Lower lobe of right lung (tissue), 2 donors: ENCODE data around the gene SESN3. TPM values are rescaled to one million over a fixed set of nuclear protein-coding genes. Genes with fewer than 3 reads are reported as not detected.
"Not testable (repeated sequence)": the region's sequence is repeated elsewhere in the genome, so short reads cannot be mapped to it uniquely, and the experiment has no call there.

ENCODE experiments used
- ATAC-seq, 2 donors: fragments of 200-7000 bp; cut with Tn5 transposase; one replicate each; pipeline ENCODE4 v1.9.1; 2020 to 2022; ENCODE audit warnings: mild to moderate bottlenecking in 2 of 2, moderate library complexity in 2 of 2
- DNase-seq: peaks from one replicate; pipeline ENCODE4 v3.0.0-alpha.2; 2020
- H3K27ac ChIP-seq: fragments of 200-600 bp; one replicate; pipeline ENCODE4 v1.8.0; 2022
- H3K27me3 ChIP-seq: fragments of 200-600 bp; one replicate; pipeline ENCODE4 v1.8.0; 2022; ENCODE audit warnings: low read depth
- H3K36me3 ChIP-seq: fragments of 200-600 bp; one replicate; pipeline ENCODE4 v1.8.0; 2022; ENCODE audit warnings: mild to moderate bottlenecking
- H3K4me1 ChIP-seq: fragments of 200-600 bp; one replicate; pipeline ENCODE4 v1.8.0; 2022
- H3K4me3 ChIP-seq: fragments of 200-600 bp; one replicate; pipeline ENCODE4 v1.8.0; 2022; ENCODE audit warnings: mild to moderate bottlenecking
- H3K9me3 ChIP-seq: fragments of 200-600 bp; one replicate; pipeline ENCODE4 v1.8.0; 2022
- intact Hi-C: fragments of 100-400 bp; cut with DNase I; formaldehyde crosslinking; loops from one replicate; pipeline ENCODE4 v1.11.0; 2022
- total RNA-seq: library from RNA; stranded (reverse); fragmentation: NEBNext Ultra II Directional; extraction: Animal tissue kit (Norgen Biotek cat#: 25700); gene quantifications from one replicate; pipeline ENCODE4 v1.2.1, GENCODE V29; 2021
- TF ChIP-seq, protein P1 (sequence below): fragments of 200-600 bp; IDR thresholded peaks from one replicate; pipeline ENCODE4 v1.8.0; 2022; ENCODE audit warnings: antibody characterized with exemption, mild to moderate bottlenecking
- donor health status: DM: no; HTN: yes; CAD: no; lungs with severe emphysema.

The SESN3 gene
- total RNA-seq, 1 donor from 2014 or later: 33.8 TPM

- H3K4me1 ChIP-seq: peaks cover 10% of the 10 kb centered on the region
- ATAC-seq (no peak), DNase-seq (no peak)
- intact Hi-C loops: no loop called here
- no peak overlapping the region for H3K4me3 ChIP-seq
- H3K36me3 ChIP-seq: no peaks in the 10 kb centered on the region
- no peak overlapping the region for H3K27ac ChIP-seq
- no peaks in the 10 kb centered on the region for H3K27me3 ChIP-seq
- TF ChIP-seq, protein P1, sequence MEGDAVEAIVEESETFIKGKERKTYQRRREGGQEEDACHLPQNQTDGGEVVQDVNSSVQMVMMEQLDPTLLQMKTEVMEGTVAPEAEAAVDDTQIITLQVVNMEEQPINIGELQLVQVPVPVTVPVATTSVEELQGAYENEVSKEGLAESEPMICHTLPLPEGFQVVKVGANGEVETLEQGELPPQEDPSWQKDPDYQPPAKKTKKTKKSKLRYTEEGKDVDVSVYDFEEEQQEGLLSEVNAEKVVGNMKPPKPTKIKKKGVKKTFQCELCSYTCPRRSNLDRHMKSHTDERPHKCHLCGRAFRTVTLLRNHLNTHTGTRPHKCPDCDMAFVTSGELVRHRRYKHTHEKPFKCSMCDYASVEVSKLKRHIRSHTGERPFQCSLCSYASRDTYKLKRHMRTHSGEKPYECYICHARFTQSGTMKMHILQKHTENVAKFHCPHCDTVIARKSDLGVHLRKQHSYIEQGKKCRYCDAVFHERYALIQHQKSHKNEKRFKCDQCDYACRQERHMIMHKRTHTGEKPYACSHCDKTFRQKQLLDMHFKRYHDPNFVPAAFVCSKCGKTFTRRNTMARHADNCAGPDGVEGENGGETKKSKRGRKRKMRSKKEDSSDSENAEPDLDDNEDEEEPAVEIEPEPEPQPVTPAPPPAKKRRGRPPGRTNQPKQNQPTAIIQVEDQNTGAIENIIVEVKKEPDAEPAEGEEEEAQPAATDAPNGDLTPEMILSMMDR: no peak
- no peaks in the 10 kb centered on the region for H3K9me3 ChIP-seq
These were observed 87.8 kb downstream of the SESN3 start for GRCh38 chr11:95143106-95143681.

DNA sequence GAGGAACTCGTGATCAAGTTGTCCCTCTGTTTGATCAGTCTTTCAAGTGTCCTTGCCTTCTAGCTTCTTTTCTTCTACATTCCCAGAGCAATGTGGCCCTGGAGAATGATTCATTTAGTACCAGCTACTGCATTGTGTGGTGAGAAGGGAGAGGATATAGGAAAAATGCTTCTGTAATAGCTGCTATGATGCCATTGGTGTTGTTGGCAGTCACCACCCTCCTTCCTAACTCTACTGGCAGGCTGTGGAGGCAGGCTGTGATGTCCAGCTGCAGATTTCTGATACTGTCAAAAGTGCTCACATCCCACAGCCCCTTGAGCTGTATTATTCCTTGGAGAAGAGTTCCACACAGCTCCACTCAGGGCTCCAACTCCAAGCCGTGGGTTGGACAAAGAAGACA lies 88.6 kb downstream of the SESN3 start:
- no peak overlapping the region for H3K4me3 ChIP-seq
- intact Hi-C loops: no loop called here
- H3K4me1 ChIP-seq: peaks cover 4% of the 10 kb centered on the region
- H3K36me3 ChIP-seq: no peaks in the 10 kb centered on the region
- TF ChIP-seq, protein P1: no peak
- ATAC-seq: no peak
- H3K27ac ChIP-seq: no peak overlapping the region
- no peaks in the 10 kb centered on the region for H3K9me3 ChIP-seq
- no peaks in the 10 kb centered on the region for H3K27me3 ChIP-seq
- DNase-seq: no peak

DNA sequence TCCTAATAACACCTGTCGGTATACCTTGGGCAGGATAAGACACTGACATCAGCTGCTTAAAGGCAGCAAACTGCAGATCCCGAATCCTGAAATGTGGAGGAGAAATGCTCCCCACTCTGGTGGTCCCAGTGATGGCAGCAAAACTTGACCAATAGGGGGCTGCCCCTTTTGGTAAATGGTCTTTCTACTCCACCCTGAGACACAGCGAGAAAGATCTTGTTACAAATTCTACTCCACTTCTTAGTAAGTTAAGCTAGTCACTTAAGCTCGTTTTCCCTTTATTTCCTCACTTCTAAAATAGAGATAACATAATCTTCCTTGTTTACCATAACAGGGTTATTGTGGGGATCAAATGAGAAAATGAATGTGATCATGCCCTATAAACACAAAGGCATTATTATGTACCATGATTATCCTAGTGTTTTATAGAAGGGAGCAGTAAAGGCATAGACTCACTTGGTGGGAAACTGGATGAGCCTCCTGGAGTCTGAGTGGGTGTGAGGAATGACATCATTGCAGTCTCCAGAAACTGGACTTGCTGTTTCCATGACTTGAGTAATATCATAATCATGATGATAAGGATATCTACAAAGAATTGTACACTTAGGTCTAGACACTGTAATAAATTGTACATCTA lies 90.5 kb downstream of the SESN3 start:
- no peaks in the 10 kb centered on the region for H3K4me1 ChIP-seq
- H3K27me3 ChIP-seq: no peaks in the 10 kb centered on the region
- ATAC-seq (no peak), DNase-seq (no peak)
- no peaks in the 10 kb centered on the region for H3K36me3 ChIP-seq
- TF ChIP-seq, protein P1: no peak
- no peak overlapping the region for H3K27ac ChIP-seq
- intact Hi-C loops: no loop called here
- H3K4me3 ChIP-seq: no peak overlapping the region
- no peaks in the 10 kb centered on the region for H3K9me3 ChIP-seq

DNA sequence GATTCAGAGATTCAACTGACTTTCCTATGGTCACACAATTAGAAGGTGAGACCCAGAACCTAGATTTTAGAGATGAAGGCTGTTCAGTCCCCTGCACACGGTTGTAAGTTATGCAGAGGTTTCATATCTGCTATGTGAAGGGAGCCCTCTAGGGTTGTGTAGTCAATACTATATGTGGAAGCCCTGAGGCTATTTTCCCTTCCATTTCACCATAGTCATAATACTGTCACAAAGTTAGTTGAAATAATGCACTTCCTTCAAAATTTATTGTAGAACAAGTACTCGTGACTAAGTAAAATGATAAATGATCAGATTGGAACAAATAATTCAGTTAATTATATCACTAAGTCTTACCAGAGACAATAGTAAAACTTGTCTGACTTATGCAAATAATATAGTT lies 92.6 kb downstream of the SESN3 start:
- intact Hi-C loops: no loop called here

DNA sequence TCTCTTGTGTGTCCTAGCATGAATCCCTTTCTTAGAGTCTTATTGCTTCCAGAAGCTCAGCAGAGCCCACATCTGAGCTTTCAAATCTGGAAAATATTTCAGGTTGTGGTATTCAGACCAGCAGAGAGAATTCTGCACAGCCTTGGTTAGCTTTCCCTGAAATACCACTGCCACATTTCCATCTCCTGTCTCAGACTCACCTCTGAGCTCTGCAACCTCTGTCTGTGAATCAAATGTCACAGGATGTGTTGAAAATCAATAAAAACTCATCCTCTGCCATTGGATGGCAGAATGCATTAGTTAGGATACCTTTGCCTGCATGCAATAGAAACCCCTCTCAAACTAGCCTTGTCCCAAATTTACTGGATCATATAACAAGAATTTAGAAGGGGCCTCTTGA lies 93.7 kb downstream of the SESN3 start:
- no peak overlapping the region for H3K27ac ChIP-seq

More for the DNA sequence above, 92.6 kb downstream of the SESN3 start:
- no peak overlapping the region for H3K4me3 ChIP-seq
- no peak overlapping the region for H3K27ac ChIP-seq
- no peaks in the 10 kb centered on the region for H3K27me3 ChIP-seq
- DNase-seq (no peak), ATAC-seq (peak; percentile 43 to 48)
- no peaks in the 10 kb centered on the region for H3K36me3 ChIP-seq
- TF ChIP-seq, protein P1: no peak
- H3K4me1 ChIP-seq: no peaks in the 10 kb centered on the region
- H3K9me3 ChIP-seq: no peaks in the 10 kb centered on the region

DNA sequence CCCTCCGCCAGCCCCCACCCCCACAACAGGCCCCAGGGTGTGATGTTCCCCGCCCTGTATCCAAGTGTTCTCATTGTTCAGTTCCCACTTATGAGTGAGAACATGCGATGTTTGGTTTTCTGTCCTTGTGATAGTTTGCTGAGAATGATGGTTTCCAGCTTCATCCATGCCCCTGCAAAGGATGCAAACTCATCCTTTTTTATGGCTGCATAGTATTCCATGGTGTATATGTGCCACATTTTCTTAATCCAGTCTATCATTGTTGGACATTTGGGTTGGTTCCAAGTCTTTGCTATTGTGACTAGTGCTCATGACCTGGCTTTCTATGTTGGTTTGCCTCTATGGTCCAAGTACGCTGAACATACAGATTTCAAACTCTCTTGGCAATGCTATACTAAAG lies 94.3 kb downstream of the SESN3 start:
- H3K36me3 ChIP-seq, DNase-seq, H3K9me3 ChIP-seq, H3K4me1 ChIP-seq, H3K27ac ChIP-seq, H3K4me3 ChIP-seq, intact Hi-C loops, H3K27me3 ChIP-seq, ATAC-seq: not testable (repeated sequence)

More for the DNA sequence above, 93.7 kb downstream of the SESN3 start:
- no peaks in the 10 kb centered on the region for H3K4me1 ChIP-seq
- H3K27me3 ChIP-seq: no peaks in the 10 kb centered on the region
- no peak overlapping the region for H3K4me3 ChIP-seq
- H3K9me3 ChIP-seq: no peaks in the 10 kb centered on the region
- intact Hi-C loops: no loop called here
- no peak for ATAC-seq
- no peaks in the 10 kb centered on the region for H3K36me3 ChIP-seq
- TF ChIP-seq, protein P1: no peak
- no peak for DNase-seq
